HuH-7.5 (cell line): ENCODE results near the gene PRKRIP1.
"Not testable (repeated sequence)": the region's sequence is repeated elsewhere in the genome, so short reads cannot be mapped to it uniquely, and the experiment has no call there.

Experiments used
- DNase-seq: peaks from one replicate; pipeline ENCODE4 v3.0.0; 2011; ENCODE audit warnings: low spot score

Gene PRKRIP1

DNA sequence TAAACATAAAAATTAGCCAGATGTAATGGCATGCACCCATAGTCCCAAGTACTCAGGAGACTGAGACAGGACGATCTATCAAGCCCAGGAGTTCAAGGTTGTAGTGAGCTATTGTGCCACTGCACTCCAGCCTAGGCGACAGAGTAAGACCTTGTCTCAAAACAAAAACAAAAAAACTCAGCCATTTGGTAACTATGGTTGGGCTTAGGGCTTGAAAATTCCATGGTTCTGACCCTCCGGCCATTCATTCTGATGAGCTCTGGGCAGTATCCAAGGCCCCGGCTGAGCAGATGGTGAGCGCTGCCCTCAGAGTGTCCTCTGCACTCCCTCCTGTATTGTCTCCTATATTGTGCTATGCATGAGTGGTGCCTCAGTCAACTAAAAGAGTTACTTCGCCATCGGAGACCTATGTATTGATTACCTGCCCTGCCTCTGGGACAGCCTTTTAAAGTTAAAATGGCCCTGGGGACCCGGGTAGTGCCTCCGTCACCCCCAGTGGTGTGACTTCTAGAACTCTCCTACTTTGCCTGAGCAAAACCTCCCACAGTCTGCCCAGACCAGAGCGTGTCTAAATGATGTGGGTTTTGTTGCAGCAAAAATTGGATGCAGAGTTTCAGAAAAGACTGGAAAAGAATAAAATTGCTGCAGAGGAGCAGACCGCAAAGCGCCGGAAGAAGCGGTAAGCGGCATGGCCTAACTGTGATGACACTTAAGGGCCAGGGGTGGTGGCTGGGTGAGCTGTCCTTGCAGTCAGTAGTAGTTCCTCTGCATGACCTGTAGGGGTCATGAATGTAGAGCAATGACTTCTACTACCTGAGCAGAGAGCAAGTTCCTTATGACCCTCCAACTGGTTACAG lies 8.1 kb downstream of the PRKRIP1 start:
- DNase-seq = peak; percentile 79

DNA sequence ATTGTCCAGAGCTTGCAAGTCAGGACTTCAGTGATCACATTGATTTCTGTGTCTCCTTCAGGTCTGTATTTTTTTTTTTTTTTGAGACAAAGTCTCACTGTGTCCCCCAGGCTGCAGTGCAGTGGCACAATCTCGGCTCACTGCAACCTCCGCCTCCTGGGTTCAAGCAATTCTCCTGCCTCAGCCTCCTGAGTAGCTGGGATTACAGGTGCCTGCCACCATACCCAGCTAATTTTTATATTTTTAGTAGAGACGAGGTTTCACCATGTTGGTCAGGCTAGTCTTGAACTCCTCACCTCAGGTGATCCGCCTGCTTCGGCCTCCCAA lies 8.7 kb downstream of the PRKRIP1 start:
- DNase-seq = not testable (repeated sequence)

DNA sequence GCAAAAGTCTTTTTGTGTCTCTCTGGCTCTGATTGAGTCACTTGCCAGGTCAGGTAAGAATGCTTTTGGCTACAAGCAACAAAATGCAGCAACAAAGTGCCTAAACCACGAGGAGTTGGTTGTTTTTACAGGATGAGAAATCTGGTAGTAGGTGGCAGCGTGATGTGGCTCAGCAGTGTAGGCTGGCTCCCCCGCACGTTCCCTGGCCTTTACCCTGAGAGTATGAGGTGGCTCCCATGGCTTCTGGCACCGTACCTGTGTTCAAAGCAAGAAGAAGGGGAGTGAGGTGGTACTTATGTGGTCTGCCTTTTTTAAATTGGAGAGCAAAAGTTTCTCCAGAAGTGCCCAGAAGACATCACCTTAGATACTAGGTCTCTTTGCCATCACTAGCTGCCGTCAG lies 11.7 kb downstream of the PRKRIP1 start:
- DNase-seq = no peak

DNA sequence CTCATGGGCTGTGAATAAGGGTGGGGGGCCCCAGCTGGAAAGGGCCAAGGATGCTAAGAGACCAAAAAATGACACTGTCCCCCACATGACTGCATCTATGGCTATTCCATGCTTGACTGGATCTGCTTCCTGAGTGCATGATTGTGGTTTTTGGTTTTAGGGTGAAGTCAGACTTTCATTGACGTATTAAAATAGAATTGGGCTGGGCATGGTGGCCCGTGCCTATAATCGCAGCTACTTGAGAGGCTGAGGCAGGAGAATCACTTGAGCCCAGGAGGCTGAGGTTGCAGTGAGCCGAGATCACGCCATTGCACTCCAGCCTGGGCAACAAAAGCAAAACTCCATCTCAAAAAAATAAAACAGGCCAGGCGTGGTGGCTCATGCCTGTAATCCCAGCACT lies 12.4 kb downstream of the PRKRIP1 start:
- not testable (repeated sequence) for DNase-seq

DNA sequence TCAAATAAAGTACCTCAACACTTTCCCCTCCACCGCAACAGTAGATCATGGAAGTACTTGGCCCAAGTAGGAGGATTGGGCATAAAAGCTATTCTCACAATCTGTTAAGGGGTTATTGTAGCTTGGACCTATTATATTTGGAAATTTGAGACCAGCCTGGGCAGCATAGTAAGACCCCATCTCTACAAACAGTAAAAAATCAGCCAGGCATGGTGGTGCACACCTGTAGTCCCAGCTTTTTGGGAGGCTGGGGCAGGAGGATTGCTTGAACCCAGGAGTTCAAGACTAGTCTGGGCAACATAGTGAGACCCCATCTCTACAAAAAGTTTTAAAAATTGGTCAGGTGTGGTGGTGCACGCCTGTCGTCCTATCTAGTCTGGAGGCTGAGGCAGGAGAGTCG lies 13.2 kb downstream of the PRKRIP1 start:
- DNase-seq = no peak

DNA sequence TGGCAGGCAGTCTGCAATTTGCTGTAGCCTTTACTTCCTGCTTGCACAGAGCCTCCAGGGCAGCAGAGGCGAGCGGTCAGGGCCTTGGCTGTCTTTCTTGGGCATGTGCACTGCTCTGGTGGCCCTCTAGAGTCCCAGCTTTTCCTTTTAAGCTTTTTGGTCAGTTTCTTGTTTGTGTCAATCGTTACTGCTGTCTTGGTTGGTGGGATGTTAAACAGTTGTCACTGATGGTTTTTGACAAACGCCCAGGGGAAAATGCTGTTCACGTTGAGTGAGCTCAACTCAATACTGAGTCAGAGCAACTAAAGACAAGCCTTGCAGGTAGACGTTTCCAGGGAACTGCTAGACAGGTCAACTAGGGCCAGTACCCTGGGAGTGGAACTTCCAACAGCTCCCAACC lies 14.0 kb downstream of the PRKRIP1 start:
- DNase-seq = no peak

DNA sequence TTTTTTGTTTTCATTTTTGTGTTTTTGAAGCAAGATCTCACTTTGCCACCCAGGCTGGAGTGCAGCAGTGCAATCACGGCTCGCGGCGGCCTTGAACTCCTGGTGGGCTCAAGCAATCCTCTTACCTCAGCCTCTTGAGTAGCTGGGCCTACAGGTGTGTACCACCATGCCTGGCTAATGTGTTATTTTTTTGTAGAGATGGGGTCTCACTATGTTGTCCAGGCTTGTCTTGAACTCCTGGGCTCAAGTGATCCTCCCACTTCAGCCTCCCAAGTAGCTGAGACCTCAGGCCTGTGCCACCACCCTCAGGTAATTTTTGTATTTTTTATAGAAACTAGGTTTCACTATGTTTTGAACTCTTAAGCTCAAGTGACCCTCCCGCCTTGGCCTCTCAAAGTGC lies 14.8 kb downstream of the PRKRIP1 start:
- no peak for DNase-seq

DNA sequence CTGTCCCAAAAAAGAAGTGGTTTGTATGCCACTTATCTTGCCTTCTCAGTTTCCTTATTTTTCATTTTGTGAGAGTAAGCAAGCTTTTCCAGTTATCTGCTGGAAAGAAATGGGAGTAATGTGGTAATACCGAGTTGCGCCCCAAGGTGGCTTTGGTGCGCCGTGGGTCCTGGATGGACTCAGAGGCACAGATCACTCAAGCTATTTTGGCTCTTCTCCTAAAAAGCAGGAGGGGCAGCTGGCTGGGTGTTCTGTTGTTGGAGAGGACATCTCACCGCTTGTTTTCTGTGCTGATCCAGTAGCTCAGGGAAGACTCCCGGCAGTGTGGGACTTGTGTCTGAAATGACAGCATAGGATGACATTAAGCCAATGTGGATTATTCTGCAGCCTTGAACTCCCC lies 16.4 kb downstream of the PRKRIP1 start:
- DNase-seq = peak; percentile 51

DNA sequence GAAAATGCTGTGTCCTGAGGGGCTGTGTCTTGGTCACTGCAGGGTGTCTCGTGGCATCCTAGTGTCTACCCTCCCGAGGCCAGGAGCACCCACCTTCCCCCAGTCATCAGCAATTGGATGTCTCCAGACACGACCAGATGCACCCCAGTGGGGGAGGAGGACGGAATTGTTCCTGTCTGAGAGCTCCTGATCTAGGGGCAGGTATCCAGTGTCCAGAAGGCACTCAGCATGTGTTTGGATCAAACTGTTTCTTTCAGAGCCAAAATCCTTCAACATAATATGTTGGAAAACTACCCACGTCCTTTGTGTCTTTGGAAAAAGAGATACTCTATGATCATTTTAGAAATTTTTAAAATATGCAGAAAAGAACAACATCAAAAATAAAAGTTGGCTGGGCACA lies 16.9 kb downstream of the PRKRIP1 start:
- DNase-seq = no peak

DNA sequence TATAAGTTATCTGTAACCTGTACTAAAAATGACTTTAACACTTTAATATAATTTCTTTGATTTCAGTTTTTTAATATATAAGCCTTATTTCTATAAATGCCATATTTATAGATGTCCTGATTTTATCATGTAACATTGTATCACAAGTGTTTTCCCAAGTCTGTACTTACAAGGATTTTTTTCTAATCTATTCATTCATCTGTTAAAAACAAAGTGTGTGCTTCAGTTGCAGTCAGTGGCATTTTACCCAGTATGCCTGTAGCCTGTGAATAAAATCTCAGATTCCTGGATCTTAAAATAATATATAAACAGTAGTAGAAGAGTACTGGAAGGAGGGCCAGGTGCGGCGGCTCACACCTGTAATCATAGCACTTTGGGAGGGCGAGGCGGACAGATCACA lies 17.4 kb downstream of the PRKRIP1 start:
- DNase-seq = no peak

DNA sequence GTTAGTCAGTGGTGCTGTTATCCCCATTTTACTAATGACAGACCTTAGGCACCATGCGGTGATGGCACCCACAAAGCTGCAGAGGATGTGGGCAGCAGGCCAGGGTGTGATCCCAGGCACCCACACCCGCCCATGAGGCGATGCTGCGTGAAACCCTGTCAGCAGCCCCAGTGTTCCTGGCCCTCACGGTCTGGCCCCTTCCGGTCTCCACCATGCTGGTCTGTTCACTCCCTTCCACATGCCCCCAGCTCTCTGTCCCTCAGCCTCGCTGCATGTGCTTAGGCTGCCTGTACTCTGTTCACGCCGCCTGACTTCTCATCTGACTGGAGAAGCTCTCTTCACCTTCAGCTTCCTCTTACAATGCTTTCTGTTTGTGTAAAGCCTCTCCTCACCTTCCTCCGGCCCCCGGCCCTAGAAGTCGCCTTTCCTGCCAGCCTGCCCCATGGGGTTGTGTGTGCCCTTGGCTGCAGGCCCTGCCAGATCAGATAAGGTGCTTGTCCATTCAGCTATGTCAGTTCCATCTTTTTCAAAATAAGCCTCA lies 19.6 kb downstream of the PRKRIP1 start:
- DNase-seq = no peak

DNA sequence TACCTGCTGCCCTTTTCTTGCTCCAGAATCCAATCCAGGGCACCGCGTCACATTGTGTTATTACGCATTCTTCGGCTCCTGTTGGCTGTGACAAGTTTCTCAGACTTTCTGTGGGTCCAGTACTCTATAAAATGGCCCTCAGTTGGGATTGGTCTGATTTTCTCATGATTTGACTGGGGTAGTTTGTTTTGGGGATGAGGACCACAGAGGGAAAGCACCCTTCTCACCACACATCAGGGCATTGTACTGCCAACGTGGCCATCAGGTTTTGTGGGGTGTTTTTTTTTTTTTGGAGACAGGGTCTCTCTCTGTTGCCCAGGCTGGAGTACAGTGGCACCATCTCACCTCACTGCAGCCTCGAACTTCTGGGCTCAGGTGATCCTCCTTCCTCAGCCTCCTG lies 20.2 kb downstream of the PRKRIP1 start:
- DNase-seq = no peak

DNA sequence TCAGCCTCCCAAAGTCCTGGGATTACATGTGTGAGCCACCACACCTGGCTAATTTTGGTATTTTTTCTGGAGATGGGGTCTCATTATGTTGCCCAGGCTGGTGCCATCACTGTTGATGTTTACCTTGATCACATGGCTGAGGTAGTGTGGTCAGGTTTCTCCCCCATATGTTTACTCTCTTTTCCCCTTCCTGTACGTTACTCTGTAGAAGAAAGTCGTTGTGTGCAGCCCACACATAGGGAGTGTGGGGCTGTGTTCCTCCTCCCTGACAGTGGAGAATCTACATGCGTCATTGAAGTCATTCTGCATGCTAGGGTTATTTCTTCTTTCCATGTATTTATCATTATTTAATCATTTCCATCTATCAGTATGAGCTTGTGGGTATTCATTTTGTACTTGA lies 20.9 kb downstream of the PRKRIP1 start:
- DNase-seq = no peak

DNA sequence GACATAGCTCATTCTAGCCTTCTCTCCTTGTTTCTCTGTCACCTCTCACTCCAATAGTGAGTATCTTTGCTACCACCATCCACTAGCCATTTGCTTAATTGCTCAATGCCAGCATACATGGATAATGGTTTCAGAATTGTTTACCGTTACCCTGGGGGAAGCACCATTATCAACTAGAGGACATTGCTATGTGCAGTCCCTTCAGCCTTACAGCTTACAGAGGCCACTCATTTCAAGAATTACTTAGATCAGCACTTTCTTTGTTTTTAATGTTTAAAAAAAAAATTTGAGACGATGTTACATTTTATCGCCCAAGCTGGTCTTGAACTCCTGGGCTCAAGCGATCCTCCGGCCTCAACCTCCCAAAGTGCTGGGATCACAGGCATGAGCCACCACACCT lies 22.4 kb downstream of the PRKRIP1 start:
- DNase-seq = no peak

DNA sequence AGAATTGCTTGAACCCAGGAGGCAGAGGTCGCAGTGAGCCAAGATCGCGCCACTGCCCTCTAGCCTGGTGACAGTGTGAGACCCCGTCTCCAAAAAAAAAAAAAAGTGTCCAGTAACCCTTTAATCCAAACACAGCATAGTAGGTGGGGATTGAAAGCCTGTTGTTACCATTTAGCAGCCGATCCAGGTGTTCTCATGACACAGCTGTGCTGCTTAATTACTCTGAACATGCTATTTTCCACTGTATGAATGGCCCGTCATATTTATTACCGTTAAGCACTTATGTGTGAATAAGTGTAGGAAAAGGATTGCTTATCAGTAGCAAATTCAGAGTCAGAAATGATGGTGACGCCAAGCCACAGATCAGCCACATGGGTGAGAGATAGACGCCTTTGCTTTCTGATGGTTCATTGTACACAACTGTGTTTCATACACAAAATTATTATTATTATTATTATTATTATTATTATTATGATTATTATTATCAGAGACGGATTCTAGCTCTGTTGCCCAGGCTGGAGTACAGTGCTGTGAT lies 25.6 kb downstream of the PRKRIP1 start:
- DNase-seq = no peak

DNA sequence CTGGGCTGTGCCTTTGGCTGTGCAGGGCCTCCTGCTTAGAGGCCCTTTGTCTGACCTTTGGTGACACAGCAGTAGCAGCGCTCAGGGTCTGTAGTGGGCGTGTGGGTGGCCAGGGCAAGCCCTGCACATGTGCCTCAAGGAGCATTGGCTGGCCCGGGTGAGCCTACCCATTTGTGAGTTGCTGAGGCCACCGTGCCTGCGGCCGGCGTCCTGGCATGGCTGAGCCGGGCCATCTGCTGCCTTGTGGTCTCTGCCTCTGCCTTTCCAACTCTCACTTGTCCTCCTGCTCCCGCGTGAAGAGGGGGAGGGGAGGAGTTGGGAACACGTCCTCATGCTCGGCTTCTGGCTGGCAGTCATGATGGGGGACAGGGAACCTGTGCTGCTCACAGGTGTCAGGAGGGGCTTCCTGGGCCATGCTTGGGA lies 28.0 kb downstream of the PRKRIP1 start:
- DNase-seq = no peak

DNA sequence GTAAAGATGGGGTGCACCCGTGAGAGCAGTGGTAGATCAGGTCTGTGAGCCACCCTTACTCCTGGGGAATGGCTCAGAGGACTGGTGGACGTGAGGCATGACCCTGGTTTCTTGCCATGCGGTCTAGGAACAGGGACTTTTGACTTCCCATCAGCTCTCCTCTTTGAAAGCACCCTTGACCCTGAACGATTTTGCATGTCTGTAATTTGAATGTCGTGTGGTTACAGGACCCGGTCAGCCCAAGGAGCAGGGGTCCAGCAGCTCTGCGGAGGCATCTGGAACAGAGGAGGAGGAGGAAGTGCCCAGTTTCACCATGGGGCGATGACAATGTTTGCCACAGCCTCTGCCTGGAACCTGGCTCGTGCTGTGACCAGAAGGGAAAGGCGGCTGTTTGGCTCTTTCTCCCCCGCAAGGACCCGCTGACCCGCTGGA lies 28.6 kb downstream of the PRKRIP1 start:
- no peak for DNase-seq

DNA sequence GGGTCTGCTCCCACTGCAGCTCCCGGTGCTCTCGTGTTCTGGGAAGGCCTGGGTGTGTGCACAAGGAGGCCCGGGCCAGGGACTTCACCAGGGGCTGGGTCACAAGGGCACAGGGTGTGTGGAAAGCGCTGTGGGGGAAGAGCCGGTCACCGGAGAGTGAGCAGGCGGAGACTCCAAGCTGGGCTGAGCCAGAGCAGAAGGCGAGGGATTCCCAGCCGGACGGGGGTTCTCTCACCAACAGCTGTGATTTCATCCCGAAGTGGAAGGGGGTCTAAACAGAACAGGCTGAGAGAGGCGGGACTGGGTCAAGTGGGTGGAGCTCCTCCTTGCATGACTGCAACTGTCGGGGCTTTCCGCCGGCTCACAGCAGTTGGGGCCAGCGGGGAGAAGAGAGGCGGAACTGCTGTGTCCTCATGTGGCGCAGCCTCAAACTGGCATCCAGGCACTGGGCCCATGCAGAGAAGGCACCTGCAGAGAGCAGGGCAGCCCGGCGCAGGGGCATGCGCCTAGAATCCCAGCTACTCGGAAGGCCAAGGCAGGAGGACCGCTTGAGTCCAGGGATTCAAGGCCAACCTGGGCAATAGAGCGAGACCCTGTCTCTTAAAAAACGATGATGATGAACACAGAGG lies 29.6 kb downstream of the PRKRIP1 start:
- DNase-seq = no peak

DNA sequence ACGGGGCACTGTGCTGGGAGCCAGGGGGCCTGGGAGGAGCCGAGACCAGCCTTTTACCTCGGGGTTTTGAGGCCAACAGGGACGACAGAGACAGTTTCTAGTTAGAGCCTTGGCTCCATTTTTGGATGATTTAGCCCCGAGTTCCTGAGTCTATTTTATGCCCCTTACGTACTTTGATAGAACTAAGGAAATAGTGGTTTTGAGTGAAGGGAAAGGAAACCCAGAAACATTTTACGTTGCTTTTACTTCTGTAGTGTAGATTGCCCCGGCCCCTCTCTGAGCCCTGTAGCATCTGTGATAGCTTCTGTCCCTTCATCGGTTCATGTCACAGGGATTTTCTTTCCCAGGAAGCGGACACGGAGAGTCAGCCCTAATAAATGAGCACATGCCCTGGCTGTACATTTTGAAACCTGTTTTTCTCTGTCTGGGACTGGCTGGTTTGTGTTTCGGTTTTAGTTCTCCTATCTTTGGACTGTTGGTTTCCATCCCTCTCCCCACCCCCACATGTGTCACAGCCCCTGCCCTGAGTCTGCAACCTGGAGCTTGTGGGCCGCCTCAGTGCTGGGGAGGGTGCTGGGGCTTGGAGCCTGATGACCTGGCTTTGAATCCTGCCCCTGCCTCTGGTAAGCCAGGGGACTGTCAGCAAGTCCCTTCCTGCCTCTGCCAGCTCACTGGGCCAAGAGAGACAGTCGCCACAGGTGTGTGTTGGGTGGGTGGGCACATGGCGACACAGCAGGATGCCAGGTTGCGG lies 30.3 kb downstream of the PRKRIP1 start:
- no peak for DNase-seq

DNA sequence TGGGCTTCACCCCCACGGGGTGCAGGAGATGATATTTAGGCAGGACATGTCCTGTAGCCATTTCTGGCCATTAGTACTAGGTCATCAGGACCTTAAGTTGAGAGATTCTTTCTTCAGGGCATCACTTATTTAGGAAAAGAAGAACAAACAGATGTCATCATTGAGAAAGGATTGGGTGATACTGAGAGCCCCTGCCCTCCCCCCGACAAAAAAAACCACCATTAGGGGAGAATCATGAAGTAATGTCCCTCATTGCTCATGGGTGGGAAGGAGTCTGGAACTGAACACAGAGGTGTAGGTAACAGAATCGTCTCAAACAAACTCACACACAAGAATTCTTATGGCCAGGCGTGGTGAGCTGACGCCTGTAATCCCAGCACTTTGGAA lies 30.8 kb downstream of the PRKRIP1 start:
- no peak for DNase-seq

DNA sequence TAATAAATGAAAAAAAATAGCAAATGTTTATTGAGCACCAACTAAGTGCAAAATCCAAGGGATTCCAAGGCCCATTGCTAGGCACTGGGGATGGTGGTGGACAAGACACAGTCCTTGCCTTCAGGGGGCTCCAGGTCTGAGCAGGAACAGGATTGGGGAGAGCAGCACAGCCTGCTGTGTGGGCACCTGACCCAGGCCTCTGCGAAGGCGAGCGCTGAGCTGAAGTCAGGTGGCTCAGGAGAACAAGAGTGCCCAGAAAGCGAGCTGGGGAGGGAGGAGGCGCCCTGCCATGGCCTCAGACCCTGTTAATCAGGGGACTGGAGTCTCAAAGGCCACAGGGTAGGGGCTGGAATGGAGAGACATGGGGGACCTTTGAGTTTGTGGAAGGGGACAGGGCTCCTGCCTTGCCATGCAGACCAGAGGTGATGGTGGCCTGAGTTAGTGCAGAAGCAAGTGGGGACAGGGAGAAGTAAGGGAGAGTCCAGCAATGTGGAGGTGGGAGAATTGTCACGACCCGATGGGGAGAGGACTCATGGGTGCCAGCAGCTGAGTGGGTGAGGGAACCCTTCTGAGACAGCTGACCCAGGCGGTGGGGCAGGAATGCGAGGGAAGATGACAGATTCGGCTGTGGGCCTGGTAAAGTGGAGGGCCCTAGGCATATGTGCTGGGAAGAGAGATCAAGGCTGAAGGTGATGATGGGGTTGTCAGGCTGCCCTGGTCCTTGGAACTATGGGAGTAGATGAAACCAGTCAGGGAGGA lies 33.2 kb downstream of the PRKRIP1 start:
- no peak for DNase-seq
